ENCODE measurements around the gene TBX10.
A peak's percentile ranks its signal among the peaks of the same experiment; 100 is the strongest.
"Not testable (repeated sequence)": the region's sequence is repeated elsewhere in the genome, so short reads cannot be mapped to it uniquely, and the experiment has no call there.

TBX10 gene

GRCh38 chr11:67632175-67632981 lies 7.2 kb downstream of the TBX10 start:
- DNase-seq (ENCODE audit: low read depth in 2 of 2): no peak

- DNase-seq (ENCODE audit: low read depth in 2 of 2): no peak
Observed at GRCh38 chr11:67631853-67632174, 7.7 kb downstream of the TBX10 start.

- no peak for DNase-seq (ENCODE audit: low read depth in 2 of 2)
Observed at GRCh38 chr11:67631411-67631810, 8.2 kb downstream of the TBX10 start.

- DNase-seq (ENCODE audit: low read depth in 2 of 2): no peak
Observed at GRCh38 chr11:67630943-67631331, 8.6 kb downstream of the TBX10 start.

- DNase-seq (ENCODE audit: low read depth in 2 of 2): peak; percentile 96 to 98
Observed at GRCh38 chr11:67630228-67630942, 9.2 kb downstream of the TBX10 start.

- peak; percentile 81 to 88 for DNase-seq (ENCODE audit: low read depth in 2 of 2)
Observed at GRCh38 chr11:67629386-67630227, 10.0 kb downstream of the TBX10 start, which contains the start of gene NUDT8. NUDT8 (minus strand) TSS chr11:67629937; CDS start chr11:67629911, 26 bp downstream.

GRCh38 chr11:67628710-67629385 lies 10.7 kb downstream of the TBX10 start:
- no peak for DNase-seq (ENCODE audit: low read depth in 2 of 2)

GRCh38 chr11:67627812-67628624 lies 11.5 kb downstream of the TBX10 start:
- no peak for DNase-seq (ENCODE audit: low read depth in 2 of 2)

GRCh38 chr11:67627441-67627811 lies 12.1 kb downstream of the TBX10 start:
- no peak for DNase-seq (ENCODE audit: low read depth in 2 of 2)

- no peak for DNase-seq (ENCODE audit: low read depth in 2 of 2)
Observed at GRCh38 chr11:67626970-67627369, 12.6 kb downstream of the TBX10 start.

- not testable (repeated sequence) for DNase-seq (ENCODE audit: low read depth in 2 of 2)
Observed at GRCh38 chr11:67626131-67626833, 13.3 kb downstream of the TBX10 start.

- not testable (repeated sequence) for DNase-seq (ENCODE audit: low read depth in 2 of 2)
Observed at GRCh38 chr11:67623795-67624194, 15.8 kb downstream of the TBX10 start.

GRCh38 chr11:67622905-67623304 lies 16.7 kb downstream of the TBX10 start:
- DNase-seq (ENCODE audit: low read depth in 2 of 2): not testable (repeated sequence)

GRCh38 chr11:67621928-67622327 lies 17.6 kb downstream of the TBX10 start:
- not testable (repeated sequence) for DNase-seq (ENCODE audit: low read depth in 2 of 2)

- DNase-seq (ENCODE audit: low read depth in 2 of 2): not testable (repeated sequence)
Observed at GRCh38 chr11:67620621-67621020, 18.9 kb downstream of the TBX10 start.

- DNase-seq (ENCODE audit: low read depth in 2 of 2): not testable (repeated sequence)
Observed at GRCh38 chr11:67619683-67620618, 19.6 kb downstream of the TBX10 start.

GRCh38 chr11:67618901-67619659 lies 20.5 kb downstream of the TBX10 start:
- DNase-seq (ENCODE audit: low read depth in 2 of 2): not testable (repeated sequence)

- DNase-seq (ENCODE audit: low read depth in 2 of 2): no peak
Observed at GRCh38 chr11:67617243-67617953, 22.2 kb downstream of the TBX10 start.
